HG02571 (cell line): Measurements from ENCODE around the gene AHRR.

ENCODE experiments used
- ATAC-seq: cut with Tn5 transposase; IDR thresholded peaks from one replicate; pipeline ENCODE4 v1.9.1; 2021; ENCODE audit warnings: mild to moderate bottlenecking, moderate library complexity; ENCODE audit not compliant: unreplicated experiment

Gene AHRR

DNA sequence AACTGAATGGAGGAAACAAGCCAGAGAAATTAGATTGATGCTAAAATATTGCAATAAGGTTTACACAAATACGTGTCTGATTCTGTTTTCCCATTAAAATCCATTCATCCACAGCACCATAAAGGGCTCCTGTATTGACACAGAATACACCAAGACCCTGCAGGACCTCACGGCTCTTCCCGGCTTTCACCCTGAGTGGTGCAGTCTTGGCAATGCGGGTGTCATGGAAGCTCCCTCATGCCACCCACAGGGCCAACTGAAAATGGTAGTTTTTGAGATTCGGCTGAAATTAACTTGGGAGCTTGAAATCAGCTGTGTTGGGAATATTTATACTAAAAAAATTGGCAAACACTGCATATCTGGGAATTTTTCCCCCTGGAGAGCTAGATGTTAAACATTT lies 104.2 kb downstream of the AHRR start:
- ATAC-seq: no peak

DNA sequence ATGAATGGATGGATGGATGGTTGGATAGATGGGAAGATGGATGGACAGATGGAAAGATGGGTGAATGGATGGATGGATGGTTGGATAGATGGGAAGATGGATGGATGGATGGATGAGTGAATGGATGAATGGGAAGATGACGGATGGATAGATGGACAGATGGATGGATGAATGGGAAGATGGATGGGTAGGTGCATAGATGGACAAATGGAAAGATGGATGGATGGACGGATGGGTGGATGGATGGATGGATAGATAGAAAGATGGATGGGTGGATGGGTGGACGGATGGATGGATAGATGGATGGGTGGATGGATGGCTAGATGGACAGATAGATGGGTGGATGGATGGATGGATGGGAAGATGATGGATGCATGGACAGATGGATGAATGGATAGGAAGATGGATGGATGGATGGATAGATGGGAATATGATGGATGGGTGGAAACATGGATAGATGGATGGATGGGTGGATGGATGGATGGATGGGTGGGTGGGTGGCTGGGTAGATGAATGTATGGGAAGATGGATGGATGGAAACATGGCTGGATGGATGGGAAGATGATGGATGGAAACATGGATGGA lies 105.0 kb downstream of the AHRR start:
- no peak for ATAC-seq

GRCh38 chr5:427415-428087 lies 106.0 kb downstream of the AHRR start:
- ATAC-seq: no peak

- ATAC-seq: no peak
Measured at GRCh38 chr5:428219-428618, 106.7 kb downstream of the AHRR start.

GRCh38 chr5:428754-429452 lies 107.4 kb downstream of the AHRR start:
- ATAC-seq: no peak

GRCh38 chr5:429453-430188 lies 108.1 kb downstream of the AHRR start:
- ATAC-seq: no peak

- ATAC-seq: no peak
Measured at GRCh38 chr5:430214-430925, 108.9 kb downstream of the AHRR start.

GRCh38 chr5:431001-431710 lies 109.6 kb downstream of the AHRR start:
- peak; percentile 61 for ATAC-seq

DNA sequence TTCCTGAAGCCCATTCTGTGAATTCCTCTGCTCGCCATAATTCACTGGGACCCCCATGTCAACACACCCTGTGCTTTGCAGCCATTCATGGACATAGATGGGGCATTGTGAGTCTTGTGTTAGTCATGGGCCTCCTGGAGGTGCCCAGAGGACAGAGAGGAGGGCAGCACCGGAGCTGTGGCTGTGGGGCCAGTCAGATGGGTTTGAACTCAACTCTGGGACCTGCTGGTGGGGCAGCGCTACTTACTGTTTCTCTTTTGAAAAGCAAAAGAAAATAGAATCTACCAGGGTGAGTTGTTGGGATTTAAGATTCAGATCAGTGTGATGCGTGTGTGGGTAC lies 110.2 kb downstream of the AHRR start:
- no peak for ATAC-seq

GRCh38 chr5:432201-432927 lies 110.8 kb downstream of the AHRR start:
- ATAC-seq: no peak

- ATAC-seq: no peak
Measured at GRCh38 chr5:432928-433791, 111.6 kb downstream of the AHRR start.

GRCh38 chr5:433836-434235 lies 112.3 kb downstream of the AHRR start:
- no peak for ATAC-seq

DNA sequence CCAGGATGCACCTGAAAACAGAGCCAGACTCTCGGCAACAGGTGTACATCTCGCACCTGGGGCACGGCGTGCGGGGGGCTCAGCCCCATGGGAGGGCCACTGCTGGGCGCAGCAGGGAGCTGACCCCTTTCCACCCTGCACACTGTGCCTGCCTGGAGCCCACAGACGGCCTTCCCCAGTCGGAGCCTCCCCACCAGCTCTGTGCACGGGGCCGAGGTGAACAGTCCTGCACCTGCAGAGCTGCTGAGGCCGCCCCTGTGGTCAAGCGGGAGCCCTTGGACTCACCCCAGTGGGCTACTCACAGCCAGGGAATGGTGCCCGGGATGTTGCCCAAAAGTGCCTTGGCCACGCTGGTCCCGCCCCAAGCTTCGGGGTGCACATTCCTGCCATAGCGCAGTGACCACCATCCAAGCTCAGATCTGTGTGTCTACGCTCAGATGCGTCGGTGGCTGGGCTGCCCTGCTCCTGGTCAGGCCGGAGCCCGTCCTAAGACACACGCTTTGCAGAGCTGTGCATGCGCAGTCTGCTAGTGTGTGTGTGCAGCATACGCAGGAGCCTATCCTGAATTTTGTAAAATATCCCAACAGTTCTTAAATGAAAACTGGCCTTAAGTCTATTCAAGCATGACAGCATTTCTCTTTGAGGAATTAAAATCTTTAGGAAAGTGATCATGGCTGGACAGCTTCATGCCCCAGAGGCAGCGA lies 113.1 kb downstream of the AHRR start:
- no peak for ATAC-seq

DNA sequence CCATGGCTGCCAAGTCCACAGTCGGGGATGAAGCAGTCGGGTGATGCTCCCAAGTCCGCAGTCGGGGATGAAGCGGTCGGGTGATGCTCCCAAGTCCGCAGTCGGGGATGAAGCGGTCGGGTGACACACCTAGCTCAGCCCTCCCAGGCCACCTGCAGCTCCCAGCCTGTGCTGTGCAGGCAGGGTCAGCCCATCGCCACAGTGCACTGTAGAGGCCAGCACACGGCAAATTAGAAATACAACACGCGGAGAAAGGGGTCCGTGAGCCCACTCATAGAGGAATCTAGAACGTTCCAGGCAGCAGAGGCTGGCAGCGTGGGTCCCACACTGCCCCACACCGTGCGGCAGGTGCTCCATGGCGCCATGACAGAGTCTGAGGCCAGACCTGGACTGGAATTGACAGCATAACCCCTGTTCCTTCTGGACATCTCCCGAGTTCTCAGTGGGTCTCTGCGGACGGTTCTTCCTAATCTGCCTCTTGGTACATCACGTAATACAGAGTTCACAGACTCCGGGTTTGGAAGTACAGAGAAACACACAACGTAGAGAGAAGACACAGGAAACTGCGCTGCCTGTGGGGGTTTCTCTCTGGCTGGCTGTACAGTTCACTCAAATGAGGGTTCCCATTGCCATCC lies 113.8 kb downstream of the AHRR start:
- no peak for ATAC-seq

DNA sequence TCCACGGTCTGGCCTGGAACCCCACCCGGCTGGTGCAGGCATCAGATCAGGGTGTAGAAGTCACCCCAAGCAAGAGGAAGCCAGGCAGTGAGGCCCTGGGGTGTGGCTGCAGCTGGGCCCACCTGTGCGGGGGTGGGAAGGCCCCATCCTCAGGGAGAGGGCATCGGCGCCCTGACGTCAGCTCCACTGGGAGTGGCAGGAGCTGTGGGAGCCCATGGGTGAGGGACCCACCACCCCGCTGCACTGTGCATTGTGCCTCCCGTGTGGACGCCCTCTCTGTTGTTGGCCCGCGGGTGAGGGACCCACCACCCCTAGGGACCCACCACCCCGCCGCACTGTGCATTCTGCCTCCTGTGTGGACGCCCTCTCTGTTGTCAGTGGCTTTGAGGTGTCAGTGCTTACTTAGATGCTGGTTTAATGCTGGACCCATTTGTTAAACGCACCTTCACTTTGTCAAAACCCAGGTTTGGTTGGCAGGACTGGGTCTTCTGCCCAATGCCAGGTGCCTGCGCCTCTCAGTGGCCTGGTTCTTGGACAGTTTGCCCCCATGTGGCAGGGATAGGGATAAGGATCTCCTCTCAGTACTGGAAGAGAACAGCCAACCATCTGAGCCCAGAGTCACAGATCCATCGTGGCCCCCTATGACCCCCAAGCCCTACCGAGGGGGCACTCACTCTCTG lies 114.6 kb downstream of the AHRR start:
- ATAC-seq: no peak

DNA sequence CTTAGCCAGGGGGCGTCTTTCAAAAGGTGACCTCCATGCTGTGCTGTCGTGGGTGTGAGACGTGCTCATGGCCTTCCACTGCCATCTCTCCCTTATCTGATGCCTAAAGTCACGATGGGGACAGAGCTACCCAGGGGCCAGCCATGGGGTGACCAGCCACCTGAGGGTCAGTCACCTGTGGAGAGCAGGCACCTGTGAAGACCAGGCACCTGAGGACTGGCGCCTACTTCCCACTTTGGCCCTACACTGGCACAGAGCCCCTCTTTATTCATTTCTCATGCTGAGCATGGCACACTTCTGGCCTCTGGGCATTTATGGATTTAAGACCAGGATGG lies 115.1 kb downstream of the AHRR start:
- no peak for ATAC-seq

DNA sequence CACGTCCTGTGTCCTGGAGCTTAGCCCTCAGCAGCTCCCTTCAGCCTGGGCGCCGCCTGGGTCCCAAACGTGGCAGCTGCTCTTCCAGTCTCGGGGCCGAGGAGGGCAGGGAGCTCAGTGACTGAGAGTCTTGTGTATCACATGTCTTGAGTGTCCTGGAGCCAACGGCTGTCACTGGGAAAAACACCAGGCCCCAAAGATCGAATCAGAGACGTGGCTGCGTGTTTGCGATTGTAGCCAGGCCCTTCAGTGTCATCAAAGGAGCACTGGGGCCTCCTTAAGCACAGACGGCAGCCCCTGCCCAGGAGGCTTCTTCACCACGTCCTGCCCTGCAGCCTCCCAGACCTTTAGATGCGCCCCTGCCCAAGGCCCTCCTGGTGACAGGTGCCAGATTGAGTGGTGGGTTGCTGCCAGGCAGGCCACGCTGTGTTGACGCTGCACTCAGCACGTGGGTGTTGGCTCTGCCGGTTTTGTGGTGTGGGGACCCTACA lies 115.8 kb downstream of the AHRR start:
- no peak for ATAC-seq
